Fibroblast of skin of abdomen (primary cell): ENCODE results near the gene ZNF90. TPM values are rescaled to one million over a fixed set of nuclear protein-coding genes. Genes with fewer than 3 reads are reported as not detected.
A peak's percentile ranks its signal among the peaks of the same experiment; 100 is the strongest.
"Not testable (repeated sequence)": the region's sequence is repeated elsewhere in the genome, so short reads cannot be mapped to it uniquely, and the experiment has no call there.

Experiments used
- DNase-seq: peaks from one replicate; pipeline ENCODE4 v3.0.0-alpha.2; 2013
- polyA plus RNA-seq, 2 experiments: library from polyadenylated mRNA; unstranded; fragments of 120-200 nt; gene quantifications; one replicate each; pipeline ENCODE4 v1.2.1, GENCODE V29; 2013; ENCODE audit not compliant: insufficient read length in 2 of 2

ZNF90 gene
- polyA plus RNA-seq (2013, experiment 1 of 2; ENCODE audit: insufficient read length): 1.7 TPM
- polyA plus RNA-seq (2013, experiment 2 of 2; ENCODE audit: insufficient read length): 2.4 TPM

DNA sequence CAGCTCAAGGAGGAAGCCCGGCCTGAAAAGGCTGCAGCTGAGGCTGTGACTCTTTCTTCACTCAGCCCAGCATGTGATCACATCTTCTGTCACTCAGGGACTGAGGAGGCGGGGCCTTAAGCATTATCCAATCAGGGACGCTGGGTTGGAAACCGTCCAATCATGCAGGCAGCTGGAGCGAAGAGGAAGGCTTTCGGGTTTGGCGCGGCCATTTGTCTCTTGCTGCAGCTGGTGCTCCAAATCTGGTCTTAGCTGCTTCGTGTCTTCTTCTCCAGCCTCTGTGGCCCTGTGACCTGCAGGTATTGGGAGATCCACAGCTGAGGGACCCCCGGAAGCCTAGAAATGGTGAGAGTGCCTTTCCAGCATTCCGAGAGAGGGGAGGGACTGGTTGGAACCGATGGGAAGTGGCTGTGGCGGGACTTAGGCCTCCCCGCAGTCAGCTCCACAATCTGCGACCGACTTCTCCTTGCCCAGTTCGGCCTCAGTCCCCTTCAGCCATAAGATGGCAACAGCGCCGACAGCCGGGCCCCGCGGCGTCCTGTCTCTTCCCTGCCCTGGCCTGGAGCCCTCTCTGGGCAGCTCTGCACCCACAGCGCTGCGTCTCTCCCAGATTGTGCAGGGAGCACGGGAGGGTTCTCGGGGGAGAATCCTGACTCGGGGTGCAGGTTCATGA is at the start of gene ZNF90:
TSS of gene ZNF90 (plus strand) at position 210 of the 673 bp plus-strand sequence. CDS start at position 343, 133 bp downstream.
- peak; percentile 96 for DNase-seq

DNA sequence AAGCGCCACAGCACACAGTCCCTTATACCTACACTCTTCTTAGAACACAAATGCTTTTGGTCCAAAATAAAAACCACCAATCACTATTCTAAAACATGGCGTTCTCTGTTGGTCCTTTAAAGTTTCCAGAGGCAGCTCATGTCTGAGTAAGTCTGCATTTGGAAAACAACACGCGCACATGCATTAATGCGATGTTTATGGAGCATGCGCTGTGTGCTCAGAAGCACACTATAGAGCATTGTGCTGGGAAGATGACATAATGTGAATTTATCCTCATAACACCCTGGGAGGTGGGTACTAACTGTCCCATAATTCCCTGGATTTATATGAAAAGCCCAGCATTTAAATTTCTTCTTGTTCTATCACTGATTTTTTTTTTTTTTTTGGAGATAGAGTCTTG is 49.2 kb upstream of the ZNF90 start:
- no peak for DNase-seq

DNA sequence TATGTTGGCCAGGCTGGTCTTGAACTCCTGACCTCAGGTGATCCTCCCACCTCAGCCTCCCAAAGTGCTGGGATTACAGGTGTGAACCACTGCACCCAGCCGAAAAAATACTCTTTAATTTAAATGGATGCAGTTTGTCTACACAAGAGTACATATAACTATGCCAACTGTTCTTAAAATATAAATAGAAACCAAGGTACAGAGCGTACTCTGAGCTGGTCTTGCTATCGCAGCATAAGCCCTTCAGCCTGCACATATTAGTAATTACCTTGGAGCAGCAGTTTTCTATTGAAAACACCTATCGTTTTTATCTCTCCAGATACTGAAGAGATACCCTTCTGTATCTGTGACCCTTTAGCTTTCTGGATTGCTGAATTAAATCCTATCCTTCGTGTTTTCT is 41.9 kb upstream of the ZNF90 start:
- no peak for DNase-seq

DNA sequence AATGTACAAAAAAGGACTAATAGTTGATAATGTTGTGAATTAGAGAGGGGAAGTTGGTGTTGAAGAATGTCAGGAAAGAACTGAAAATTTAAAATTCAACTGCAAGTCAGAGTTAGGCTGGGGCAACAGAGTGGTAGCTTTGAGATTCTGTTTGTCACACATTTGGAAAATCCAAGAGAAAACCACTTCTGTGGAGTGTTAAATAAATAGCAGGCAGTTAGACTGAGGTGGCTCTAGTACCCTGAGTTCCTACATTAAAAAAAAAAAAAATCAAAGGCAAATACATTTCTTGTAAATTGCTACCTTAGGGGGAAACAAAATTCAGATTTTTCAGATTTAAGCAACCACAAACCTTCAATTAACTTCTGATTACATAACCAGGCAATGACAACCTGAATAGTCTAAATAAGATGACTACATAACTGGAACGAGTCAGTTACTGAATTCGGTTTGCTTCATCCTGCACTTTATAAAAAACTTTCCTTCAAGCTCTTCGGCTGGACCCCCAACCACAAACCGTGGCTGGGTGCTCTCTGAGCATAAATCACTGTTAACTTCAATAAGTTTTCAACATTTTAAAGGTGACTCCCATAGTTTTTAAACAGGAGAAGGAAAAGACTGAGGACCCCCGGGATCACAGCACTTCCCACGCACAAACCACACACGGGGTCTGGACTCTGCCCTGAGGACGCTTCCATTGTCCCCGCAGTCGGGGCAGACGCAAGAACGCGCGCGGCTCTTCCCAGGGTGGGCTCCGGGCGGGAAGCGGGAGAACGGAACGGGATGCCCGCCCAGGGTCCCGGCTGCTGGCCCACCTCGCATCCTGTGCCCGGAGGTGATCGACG is 39.2 kb upstream of the ZNF90 start:
- DNase-seq: peak; percentile 2

DNA sequence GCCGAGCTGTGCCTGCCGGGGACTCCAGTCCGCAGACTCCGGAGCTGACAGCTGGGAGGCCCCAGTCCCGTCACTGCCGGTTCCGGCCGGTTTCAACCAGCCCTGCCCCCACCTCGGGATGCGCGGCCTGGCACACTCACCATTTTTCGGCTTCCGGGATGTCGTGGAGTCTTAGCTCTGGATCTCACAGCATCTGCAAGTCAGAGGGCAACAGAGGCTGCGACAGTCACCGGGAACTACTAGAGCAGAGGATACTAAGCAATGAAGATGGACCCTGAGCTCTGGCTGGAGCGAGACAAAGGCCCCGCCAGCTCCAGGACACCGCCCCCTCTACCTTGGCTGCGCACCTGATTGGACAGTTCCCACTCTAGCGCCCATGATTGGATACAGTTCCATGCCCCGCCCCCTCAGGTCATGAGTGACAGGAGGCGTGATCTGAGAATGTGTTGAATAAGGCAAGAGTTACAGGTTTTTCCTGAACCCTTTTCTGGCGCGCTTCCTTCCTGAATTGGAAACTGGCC is 38.5 kb upstream of the ZNF90 start, which contains the start of gene ZNF682:
TSS of gene ZNF682 (minus strand) at position 303 of the 521 bp plus-strand sequence. CDS start at position 143, 160 bp downstream.
- DNase-seq: peak; percentile 95

DNA sequence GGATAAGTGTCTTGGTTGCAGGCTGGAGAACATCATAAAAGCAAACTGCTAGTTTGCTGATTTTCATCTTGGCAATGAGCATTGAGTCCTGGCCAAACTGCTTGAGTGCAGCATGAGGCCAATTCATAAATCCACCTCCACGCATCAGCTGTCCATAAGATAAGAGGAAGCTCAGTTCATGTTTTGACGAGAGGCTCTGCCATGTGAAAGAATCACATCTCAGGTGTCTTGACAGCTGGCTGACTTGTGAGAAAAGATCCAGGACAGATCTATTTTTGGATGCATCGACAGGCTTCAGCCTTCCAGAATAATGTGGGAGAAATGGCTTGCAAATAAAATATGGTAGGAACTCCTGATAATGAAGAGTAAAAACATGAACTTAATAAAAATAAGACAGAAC is 33.1 kb upstream of the ZNF90 start:
- no peak for DNase-seq

DNA sequence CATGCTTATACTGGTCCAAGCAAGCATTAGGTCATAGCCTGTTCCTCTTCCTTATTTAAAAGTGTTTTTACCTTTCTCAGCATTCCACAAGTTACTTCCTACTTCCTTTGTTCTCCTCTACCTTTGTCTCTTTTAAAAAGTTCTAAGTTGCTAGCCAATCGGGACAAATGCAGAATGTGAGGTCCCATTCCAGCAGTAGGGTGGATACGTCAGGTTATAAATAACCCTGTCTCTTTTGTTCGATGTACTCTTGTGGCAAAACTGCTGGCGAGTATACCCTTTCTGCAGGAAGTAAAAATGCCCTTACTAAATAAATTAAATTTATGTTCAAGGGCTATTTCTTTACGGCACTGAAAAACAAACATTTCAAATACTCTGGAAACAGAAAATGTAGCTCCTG is 32.1 kb upstream of the ZNF90 start:
- DNase-seq: not testable (repeated sequence)

DNA sequence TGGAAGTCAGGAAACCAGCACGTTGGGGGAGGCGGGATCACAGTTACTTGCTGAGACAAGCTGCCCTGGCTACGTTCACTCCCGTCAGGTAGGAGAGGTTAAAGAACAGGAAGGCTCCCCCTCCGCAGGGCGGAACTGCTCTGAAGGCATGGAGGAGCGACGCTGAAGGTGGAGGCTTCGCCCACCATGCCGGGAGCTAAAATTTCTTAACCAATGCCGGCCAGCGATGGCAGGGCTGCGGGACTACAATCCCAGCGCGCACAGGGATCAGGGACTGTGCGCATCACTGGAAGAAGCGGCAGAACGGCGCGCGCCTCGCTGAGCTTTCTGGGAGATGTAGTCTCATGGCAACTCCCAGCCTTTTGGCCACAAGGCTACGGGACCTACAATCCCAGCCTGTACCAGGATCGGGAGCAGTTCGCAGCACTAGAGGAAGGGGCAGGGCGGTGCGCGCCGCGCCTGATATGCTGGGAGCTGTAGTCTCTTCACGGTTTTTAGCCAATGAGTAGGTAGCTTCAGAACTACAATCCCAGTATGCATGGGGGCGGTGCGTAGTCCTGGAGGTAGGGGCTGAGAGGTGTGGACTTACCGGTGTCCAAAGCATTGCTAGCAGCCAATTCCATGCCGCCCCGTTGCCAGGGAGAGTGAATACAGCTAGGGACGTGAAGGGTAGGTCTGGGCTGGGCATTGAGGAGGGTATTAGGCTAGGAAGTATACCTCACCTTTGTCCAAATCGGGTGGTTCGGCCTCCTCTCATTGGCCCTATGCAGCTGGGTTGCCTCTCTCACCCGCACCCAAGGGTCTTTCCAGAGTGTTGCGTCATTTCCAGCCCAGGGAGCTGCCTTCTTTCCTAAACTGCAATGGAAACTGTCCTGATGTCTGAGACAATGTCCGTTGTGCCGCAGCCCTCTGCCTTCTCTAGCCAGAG is 25.7 kb upstream of the ZNF90 start:
- DNase-seq: peak; percentile 98

DNA sequence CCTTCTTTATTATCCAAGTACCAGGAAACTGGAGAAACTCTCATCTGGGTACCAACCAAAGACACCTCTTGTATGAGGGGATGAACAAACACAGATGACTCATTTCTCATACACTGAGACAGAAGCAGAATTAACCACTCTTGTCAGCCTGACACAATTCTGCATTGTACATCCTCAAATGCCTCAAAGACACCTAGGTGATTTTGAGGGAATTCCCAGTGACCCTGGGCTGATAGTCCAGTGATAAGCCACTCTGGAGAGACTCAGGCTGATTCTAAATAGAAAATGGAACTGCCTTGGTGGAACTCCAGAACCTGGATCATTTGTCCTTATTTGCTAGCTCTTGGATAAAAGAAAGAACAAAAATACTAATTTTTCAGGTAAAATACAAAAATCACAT is 19.1 kb upstream of the ZNF90 start:
- DNase-seq: not testable (repeated sequence)

DNA sequence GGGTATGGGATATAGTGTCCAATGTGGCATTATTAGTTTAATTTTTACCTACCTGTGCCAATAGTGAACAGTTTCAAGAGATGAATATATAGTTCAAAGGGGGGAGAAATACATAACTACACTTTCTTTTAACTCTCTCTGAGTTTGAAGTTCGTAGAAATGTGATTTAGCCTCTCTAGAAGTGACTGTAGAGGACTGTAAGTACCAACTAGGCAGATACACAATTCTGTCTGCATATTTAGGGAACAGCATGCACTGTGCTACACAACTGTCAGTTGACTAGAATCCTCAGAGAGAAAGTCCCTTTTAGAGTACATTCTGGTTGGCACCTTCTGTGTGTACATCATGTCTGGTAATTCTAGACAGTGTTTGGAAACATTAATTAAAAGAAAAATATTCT is 17.5 kb upstream of the ZNF90 start:
- no peak for DNase-seq

DNA sequence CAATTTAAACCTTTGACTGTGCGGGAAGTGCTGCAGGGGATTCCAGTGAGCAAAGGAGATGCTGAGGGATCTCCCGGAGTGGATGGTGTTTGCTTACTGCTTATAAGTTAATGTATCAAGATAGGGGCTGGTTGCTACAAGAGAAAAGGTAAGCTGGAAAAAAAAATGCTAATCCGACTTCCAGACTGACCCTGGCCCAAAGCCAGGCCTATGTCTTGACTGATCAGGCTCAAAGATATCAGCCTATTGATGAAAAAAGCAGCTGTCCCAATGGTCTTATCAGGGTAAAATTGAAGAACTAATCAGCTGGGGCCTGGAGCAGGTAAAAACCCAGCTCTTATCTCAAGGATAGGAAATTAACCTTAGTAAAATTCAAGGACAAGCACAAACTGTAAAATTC is 10.9 kb upstream of the ZNF90 start:
- DNase-seq: no peak

DNA sequence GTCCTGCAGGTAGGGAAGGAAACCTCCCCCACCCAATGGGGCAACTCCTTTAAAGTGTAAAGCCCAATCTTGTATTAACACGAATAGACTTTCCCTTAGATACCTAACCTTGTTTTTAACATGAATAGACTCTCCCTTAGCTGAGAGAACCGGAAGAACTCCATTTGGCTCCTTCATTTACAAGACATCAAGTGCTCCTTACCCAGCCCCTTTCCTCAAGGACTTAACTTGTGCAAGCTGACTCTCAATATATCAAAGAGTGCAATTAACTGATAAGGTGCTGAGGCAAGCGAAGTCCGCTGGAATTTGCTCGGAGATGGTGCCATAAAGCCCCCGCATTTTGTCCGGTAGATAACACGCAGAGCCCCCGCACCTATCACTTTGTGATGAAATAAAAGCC is 9.9 kb upstream of the ZNF90 start:
- DNase-seq: no peak

DNA sequence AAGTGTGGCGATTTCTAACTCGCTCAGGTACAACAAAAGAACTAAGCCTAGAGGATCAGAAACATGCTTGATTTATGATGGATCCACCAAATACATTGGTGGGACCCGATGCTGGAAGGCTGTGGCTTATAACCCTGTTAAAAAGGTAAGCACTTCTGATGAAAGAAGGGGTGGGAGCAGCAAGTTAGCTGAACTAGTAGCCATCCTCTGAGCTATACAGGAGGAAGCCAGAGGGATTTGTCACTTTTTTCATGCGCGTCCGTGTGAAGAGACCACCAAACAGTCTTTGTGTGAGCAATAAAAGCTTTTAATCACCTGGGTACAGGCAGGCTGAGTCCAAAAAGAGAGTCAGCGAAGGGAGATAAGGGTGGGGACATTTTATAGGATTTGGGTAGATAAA is 9.2 kb upstream of the ZNF90 start:
- not testable (repeated sequence) for DNase-seq

DNA sequence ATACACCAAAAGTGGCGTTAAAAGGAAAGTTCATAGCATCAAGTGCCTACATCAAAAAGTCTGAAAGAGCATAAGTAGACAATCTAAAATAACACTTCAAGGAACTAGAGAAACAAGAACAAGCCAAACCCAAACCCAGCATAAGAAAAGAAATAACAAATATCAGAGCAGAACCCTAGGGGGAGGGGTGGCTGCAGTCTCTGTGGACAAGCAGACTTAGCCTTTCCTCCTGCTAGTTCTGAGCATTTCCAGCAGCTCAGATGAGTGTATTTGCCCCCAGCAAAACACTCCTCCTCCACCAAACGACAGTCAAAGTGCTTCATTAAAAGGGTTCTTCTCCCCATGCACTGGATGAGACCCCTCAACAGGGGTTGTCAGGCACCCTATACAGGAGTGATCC is 7.1 kb upstream of the ZNF90 start:
- DNase-seq: no peak

DNA sequence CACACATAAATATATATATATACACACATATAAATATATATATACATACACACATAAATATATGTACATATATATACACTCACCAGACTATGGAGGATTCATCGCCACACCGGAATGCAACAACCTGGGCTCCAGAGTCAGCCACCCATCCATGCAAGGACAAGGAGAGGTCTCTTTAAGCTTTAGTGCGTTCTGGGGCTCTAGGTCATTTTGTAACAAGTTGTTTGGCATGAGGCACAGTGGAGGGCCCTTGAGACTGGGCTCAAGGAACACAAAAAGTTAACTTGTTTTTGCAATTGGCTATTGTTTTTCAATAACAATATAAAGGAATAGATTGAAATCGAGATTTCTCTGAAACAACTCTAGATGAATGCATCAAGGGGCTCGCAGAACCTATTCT is 4.9 kb upstream of the ZNF90 start:
- no peak for DNase-seq

DNA sequence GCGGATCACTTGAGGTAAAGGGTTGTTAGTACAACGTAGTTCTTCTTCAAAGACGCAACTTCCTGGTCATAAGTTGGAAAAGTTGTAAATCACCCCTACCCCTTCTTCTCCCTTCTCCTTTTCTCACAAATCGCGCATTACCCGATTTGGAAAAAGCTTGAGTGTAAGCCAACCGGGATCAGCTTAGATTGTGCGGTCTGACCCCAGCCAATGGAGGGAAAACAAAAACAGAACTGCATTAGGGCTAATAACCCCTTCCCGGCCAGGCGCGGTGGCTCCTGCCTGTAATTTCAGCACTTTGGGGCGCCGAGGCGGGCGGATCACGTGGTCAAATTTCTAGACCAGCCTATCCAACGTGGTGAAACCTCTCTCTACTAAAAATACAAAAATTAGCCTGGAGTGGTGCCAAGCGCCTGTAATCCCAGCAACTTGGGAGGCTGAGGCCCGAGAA is 806 bp downstream of the ZNF90 start:
- DNase-seq: peak; percentile 27

DNA sequence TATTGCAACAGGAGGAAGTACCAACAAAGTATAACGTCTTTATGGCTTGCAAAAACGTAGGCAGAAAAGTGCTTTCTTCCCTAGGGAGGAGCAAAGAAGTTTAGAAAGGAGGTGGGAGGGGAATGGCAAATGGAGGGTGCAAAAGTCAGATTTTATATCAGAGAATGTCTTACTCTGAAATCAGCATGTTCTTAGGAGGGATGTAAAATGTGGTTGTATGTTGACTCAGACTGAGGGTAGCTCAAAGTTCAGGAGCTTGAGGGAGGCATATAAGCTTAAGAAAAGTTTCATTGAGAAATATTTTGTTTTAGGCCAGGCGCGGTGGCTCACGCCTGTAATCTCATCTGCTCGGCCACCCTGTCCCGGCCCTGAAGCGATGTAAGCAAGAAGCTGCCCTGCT is 1.7 kb downstream of the ZNF90 start:
- no peak for DNase-seq

DNA sequence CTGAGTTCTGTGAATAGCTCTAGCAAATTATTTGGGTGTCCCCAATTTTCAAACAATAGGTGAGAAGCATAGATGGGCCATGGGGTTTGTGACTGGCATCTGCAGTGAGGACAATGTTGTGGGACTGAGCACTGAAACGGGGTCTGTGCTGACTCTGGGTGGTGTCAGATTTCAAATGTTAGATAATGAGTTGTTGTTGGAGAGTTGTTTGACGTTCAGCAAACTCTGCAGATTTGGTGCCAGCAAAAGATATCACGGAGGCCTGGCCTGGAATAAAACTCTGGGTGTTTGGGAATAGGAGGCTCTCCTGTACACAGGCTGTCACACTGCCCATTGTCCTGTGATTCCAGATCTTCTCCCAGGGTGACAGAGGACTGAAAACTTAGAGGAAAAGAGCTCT is 2.9 kb downstream of the ZNF90 start:
- no peak for DNase-seq

DNA sequence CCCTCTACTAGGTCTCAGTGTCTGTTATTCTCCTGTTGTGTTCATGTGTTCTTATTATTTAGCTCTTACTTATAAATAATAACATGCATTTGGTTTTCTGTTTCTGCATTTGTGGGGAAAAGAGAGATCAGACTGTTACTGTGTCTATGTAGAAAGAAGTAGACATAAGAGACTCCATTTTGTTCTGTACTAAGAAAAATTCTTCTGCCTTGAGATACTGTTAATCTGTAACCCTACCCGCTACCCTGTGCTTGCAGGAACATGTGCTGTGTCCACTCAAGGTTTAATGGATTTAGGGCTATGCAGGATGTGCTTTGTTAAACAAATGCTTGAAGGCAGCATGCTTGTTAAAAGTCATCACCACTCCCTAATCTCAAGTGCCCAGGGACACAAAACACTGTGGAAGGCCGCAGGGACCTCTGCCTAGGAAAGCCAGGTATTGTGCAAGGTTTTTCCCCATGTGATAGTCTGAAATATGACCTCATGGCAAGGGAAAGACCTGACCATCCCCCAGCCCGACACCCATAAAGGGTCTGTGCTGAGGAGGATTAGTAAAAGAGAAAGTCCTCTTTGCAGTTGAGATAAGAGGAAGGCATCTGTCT is 4.5 kb downstream of the ZNF90 start:
- DNase-seq: not testable (repeated sequence)

DNA sequence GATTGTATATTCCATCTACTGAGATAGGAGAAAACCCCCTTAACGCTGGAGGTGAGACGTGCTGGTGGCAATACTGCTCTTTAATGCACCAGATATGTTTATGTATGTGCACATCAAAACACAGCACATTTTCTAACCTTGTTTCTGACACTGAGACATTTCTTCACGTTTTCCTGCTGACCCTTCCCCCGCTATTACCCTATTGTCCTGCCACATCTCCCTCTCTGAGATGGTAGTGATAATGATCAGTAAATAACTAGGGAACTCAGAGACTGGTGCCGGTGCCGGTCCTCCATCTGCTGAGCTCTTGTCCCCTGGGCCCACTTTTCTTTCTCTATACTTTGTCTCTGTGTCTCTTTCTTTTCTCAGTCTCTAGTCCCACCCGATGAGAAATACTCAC is 5.1 kb downstream of the ZNF90 start:
- DNase-seq: not testable (repeated sequence)

DNA sequence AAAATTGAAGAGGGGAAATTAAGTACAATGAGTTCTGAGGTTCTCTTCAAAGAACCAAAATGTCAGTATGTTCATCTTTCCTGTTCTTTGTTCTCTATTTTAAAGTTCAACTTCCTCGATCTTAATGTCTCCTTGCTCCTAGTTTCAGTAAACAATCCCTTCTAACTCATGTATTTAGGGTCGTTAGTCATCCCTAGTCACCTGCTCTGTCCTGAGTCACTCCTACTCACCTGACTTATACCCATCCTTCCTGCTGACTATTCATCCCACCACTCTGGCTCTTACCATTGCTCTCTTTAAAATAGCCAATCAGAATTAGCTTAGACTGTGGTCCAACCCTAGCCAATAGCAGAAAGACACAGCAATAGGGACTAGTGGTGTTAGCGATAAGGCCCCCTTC is 24.3 kb downstream of the ZNF90 start:
- no peak for DNase-seq
